ENCODE results near the gene C19orf38.

C19orf38 gene

GRCh38 chr19:10805065-10805757, 43.0 kb upstream of the C19orf38 start:
- H3K36me3 ChIP-seq (replicated peaks in 1 of 2; ENCODE audit: control insufficient read depth in 2 of 2, insufficient read depth in 2 of 2, low read length in 2 of 2) = peaks cover 32 to 89% of the 10 kb centered on the region in 2 donors
- H2BK15ac ChIP-seq (ENCODE audit: low read length) = no peak overlapping the region
- H4K8ac ChIP-seq (ENCODE audit: low read depth, low read length) = no peak overlapping the region
- no peaks in the 10 kb centered on the region for H3K9me3 ChIP-seq (replicated peaks in 1 of 2; ENCODE audit: control insufficient read depth in 2 of 2, insufficient read depth in 1 of 2, low read depth in 1 of 2, low read length in 2 of 2)
- no peak overlapping the region for H3K27ac ChIP-seq (replicated peaks; ENCODE audit: low read length)
- no peak overlapping the region for H3K23ac ChIP-seq (ENCODE audit: low read depth, low read length, poor library complexity)
- no peak for DNase-seq (ENCODE audit: low spot score)
- no peak overlapping the region for H2BK5ac ChIP-seq (ENCODE audit: low read length)
- H3K9ac ChIP-seq (ENCODE audit: low read depth, low read length, poor library complexity) = no peak overlapping the region
- no peaks in the 10 kb centered on the region for H3K79me1 ChIP-seq (ENCODE audit: low read depth, low read length)
- H2BK120ac ChIP-seq (ENCODE audit: low read depth, low read length) = no peak overlapping the region
- H2AFZ ChIP-seq (ENCODE audit: low read length) = no peak overlapping the region
- no peak overlapping the region for H2BK12ac ChIP-seq (ENCODE audit: low read length)
- no peak overlapping the region for H3K4ac ChIP-seq (ENCODE audit: low read length)
- no peak overlapping the region for H4K91ac ChIP-seq (ENCODE audit: low read depth, low read length, poor library complexity)
- no peak overlapping the region for H2AK5ac ChIP-seq (ENCODE audit: low read depth, low read length)
- H3K4me2 ChIP-seq (ENCODE audit: insufficient read depth, low read length, poor library complexity, severe bottlenecking) = no peak overlapping the region
- H3K18ac ChIP-seq (ENCODE audit: low read length) = no peak overlapping the region
- no peak overlapping the region for H3K14ac ChIP-seq (ENCODE audit: low read length)
- no CpG with 5 or more reads among the region's 11 CpGs for WGBS, 2 donors (ENCODE audit: extremely low coverage in 2 of 2, insufficient read length in 2 of 2, insufficient replicate concordance in 1 of 2)
- no peak overlapping the region for H3K4me3 ChIP-seq (ENCODE audit: low read length in 2 of 2)
- H3K4me1 ChIP-seq (ENCODE audit: control insufficient read depth in 2 of 2, insufficient read depth in 1 of 2, low read depth in 1 of 2, low read length in 2 of 2) = no peaks in the 10 kb centered on the region
- H3K27me3 ChIP-seq (ENCODE audit: control insufficient read depth in 3 of 3, insufficient read depth in 3 of 3, low read depth in 1 of 3, low read length in 3 of 3) = no peaks in the 10 kb centered on the region

GRCh38 chr19:10805758-10806247, 42.4 kb upstream of the C19orf38 start:
- H2BK120ac ChIP-seq (ENCODE audit: low read depth, low read length) = no peak overlapping the region
- H3K79me1 ChIP-seq (ENCODE audit: low read depth, low read length) = no peaks in the 10 kb centered on the region
- H3K27ac ChIP-seq (replicated peaks; ENCODE audit: low read length) = no peak overlapping the region
- DNase-seq (ENCODE audit: low spot score) = no peak
- H3K27me3 ChIP-seq (ENCODE audit: control insufficient read depth in 3 of 3, insufficient read depth in 3 of 3, low read depth in 1 of 3, low read length in 3 of 3) = no peaks in the 10 kb centered on the region
- H2AK5ac ChIP-seq (ENCODE audit: low read depth, low read length) = no peak overlapping the region
- no peaks in the 10 kb centered on the region for H3K4me1 ChIP-seq (ENCODE audit: control insufficient read depth in 2 of 2, insufficient read depth in 1 of 2, low read depth in 1 of 2, low read length in 2 of 2)
- H2BK15ac ChIP-seq (ENCODE audit: low read length) = no peak overlapping the region
- H4K91ac ChIP-seq (ENCODE audit: low read depth, low read length, poor library complexity) = no peak overlapping the region
- no peak overlapping the region for H3K4me2 ChIP-seq (ENCODE audit: insufficient read depth, low read length, poor library complexity, severe bottlenecking)
- H3K9ac ChIP-seq (ENCODE audit: low read depth, low read length, poor library complexity) = no peak overlapping the region
- H2BK5ac ChIP-seq (ENCODE audit: low read length) = no peak overlapping the region
- H3K9me3 ChIP-seq (replicated peaks in 1 of 2; ENCODE audit: control insufficient read depth in 2 of 2, insufficient read depth in 1 of 2, low read depth in 1 of 2, low read length in 2 of 2) = no peaks in the 10 kb centered on the region
- no peak overlapping the region for H4K8ac ChIP-seq (ENCODE audit: low read depth, low read length)
- no CpG with 5 or more reads among the region's 11 CpGs for WGBS, 2 donors (ENCODE audit: extremely low coverage in 2 of 2, insufficient read length in 2 of 2, insufficient replicate concordance in 1 of 2)
- no peak overlapping the region for H2BK12ac ChIP-seq (ENCODE audit: low read length)
- peaks cover 35 to 86% of the 10 kb centered on the region in 2 donors for H3K36me3 ChIP-seq (replicated peaks in 1 of 2; ENCODE audit: control insufficient read depth in 2 of 2, insufficient read depth in 2 of 2, low read length in 2 of 2)
- H3K4ac ChIP-seq (ENCODE audit: low read length) = no peak overlapping the region
- H3K14ac ChIP-seq (ENCODE audit: low read length) = no peak overlapping the region
- H2AFZ ChIP-seq (ENCODE audit: low read length) = no peak overlapping the region
- no peak overlapping the region for H3K18ac ChIP-seq (ENCODE audit: low read length)
- H3K23ac ChIP-seq (ENCODE audit: low read depth, low read length, poor library complexity) = no peak overlapping the region
- H3K4me3 ChIP-seq (ENCODE audit: low read length in 2 of 2) = peak overlapping the region in 1 of 2 donors; percentile 50

DNA sequence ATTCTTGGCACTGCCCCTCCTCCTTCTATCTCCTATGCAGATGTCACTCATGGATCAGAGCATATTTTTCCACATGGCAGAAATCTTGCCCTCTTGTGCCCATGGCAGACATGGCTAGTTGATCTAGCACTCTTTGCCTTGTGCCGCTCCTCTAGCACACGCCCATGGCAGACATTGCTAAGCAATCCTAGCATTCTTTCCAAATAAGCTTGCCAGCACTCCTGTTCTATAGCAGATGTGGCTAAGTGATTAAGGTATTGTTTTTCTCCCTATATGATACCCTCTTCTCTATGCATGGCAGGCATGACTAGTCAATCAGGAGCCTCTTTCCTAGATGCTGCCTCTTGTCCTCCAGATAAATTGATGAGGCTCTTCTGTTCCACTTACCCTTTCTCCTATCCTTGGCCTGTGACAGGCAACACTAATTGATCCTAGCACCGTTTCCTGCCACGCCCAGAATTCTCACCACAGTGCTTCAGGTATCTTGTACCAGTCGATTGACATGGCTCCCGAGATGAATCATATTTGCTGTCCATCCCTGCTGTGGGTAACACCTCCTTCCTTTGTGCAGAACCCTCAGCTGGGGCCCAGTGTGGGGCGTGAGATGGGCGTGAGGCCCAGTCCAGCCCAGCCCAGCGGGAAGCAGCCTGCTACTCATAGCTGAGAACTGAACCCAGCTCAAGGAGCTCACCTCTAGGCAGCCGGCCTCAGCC, 39.1 kb upstream of the C19orf38 start:
- WGBS, 2 donors (ENCODE audit: extremely low coverage in 2 of 2, insufficient read length in 2 of 2, insufficient replicate concordance in 1 of 2) = no CpG with 5 or more reads among the region's 10 CpGs
- Histone ChIP-seq H2BK5ac (ENCODE audit: low read length) (no peak overlapping the region), H3K9ac (ENCODE audit: low read depth, low read length, poor library complexity) (no peak overlapping the region), H2BK12ac (ENCODE audit: low read length) (no peak overlapping the region), H2BK15ac (ENCODE audit: low read length) (no peak overlapping the region), H3K4me1 (ENCODE audit: control insufficient read depth in 2 of 2, insufficient read depth in 1 of 2, low read depth in 1 of 2, low read length in 2 of 2) (no peaks in the 10 kb centered on the region), H4K91ac (ENCODE audit: low read depth, low read length, poor library complexity) (no peak overlapping the region), H3K36me3 (replicated peaks in 1 of 2; ENCODE audit: control insufficient read depth in 2 of 2, insufficient read depth in 2 of 2, low read length in 2 of 2) (peaks cover 32 to 84% of the 10 kb centered on the region in 2 donors), H2AK5ac (ENCODE audit: low read depth, low read length) (no peak overlapping the region), H3K23ac (ENCODE audit: low read depth, low read length, poor library complexity) (no peak overlapping the region), H3K14ac (ENCODE audit: low read length) (no peak overlapping the region), H4K8ac (ENCODE audit: low read depth, low read length) (no peak overlapping the region), H3K9me3 (replicated peaks in 1 of 2; ENCODE audit: control insufficient read depth in 2 of 2, insufficient read depth in 1 of 2, low read depth in 1 of 2, low read length in 2 of 2) (no peaks in the 10 kb centered on the region), H3K79me1 (ENCODE audit: low read depth, low read length) (no peaks in the 10 kb centered on the region), H3K4ac (ENCODE audit: low read length) (no peak overlapping the region), H3K4me2 (ENCODE audit: insufficient read depth, low read length, poor library complexity, severe bottlenecking) (no peak overlapping the region), H2BK120ac (ENCODE audit: low read depth, low read length) (no peak overlapping the region), H3K27ac (replicated peaks; ENCODE audit: low read length) (no peak overlapping the region), H2AFZ (ENCODE audit: low read length) (no peak overlapping the region), H3K4me3 (ENCODE audit: low read length in 2 of 2) (no peak overlapping the region), H3K27me3 (ENCODE audit: control insufficient read depth in 3 of 3, insufficient read depth in 3 of 3, low read depth in 1 of 3, low read length in 3 of 3) (no peaks in the 10 kb centered on the region), H3K18ac (ENCODE audit: low read length) (no peak overlapping the region)
- no peak for DNase-seq (ENCODE audit: low spot score)

GRCh38 chr19:10809651-10810285, 38.4 kb upstream of the C19orf38 start:
- H2BK120ac ChIP-seq (ENCODE audit: low read depth, low read length) = no peak overlapping the region
- H3K4me1 ChIP-seq (ENCODE audit: control insufficient read depth in 2 of 2, insufficient read depth in 1 of 2, low read depth in 1 of 2, low read length in 2 of 2) = no peaks in the 10 kb centered on the region
- H3K27ac ChIP-seq (replicated peaks; ENCODE audit: low read length) = no peak overlapping the region
- H3K4ac ChIP-seq (ENCODE audit: low read length) = no peak overlapping the region
- no CpG with 5 or more reads among the region's 15 CpGs for WGBS, 2 donors (ENCODE audit: extremely low coverage in 2 of 2, insufficient read length in 2 of 2, insufficient replicate concordance in 1 of 2)
- no peak overlapping the region for H3K18ac ChIP-seq (ENCODE audit: low read length)
- peak overlapping the region; percentile 86 for H3K14ac ChIP-seq (ENCODE audit: low read length)
- H3K27me3 ChIP-seq (ENCODE audit: control insufficient read depth in 3 of 3, insufficient read depth in 3 of 3, low read depth in 1 of 3, low read length in 3 of 3) = no peaks in the 10 kb centered on the region
- H3K4me2 ChIP-seq (ENCODE audit: insufficient read depth, low read length, poor library complexity, severe bottlenecking) = no peak overlapping the region
- H3K79me1 ChIP-seq (ENCODE audit: low read depth, low read length) = no peaks in the 10 kb centered on the region
- no peak for DNase-seq (ENCODE audit: low spot score)
- no peak overlapping the region for H2AK5ac ChIP-seq (ENCODE audit: low read depth, low read length)
- H4K91ac ChIP-seq (ENCODE audit: low read depth, low read length, poor library complexity) = no peak overlapping the region
- H3K9me3 ChIP-seq (replicated peaks in 1 of 2; ENCODE audit: control insufficient read depth in 2 of 2, insufficient read depth in 1 of 2, low read depth in 1 of 2, low read length in 2 of 2) = no peaks in the 10 kb centered on the region
- peak overlapping the region; percentile 61 for H3K23ac ChIP-seq (ENCODE audit: low read depth, low read length, poor library complexity)
- no peak overlapping the region for H2BK5ac ChIP-seq (ENCODE audit: low read length)
- no peak overlapping the region for H3K9ac ChIP-seq (ENCODE audit: low read depth, low read length, poor library complexity)
- H2BK12ac ChIP-seq (ENCODE audit: low read length) = no peak overlapping the region
- no peak overlapping the region for H3K4me3 ChIP-seq (ENCODE audit: low read length in 2 of 2)
- no peak overlapping the region for H4K8ac ChIP-seq (ENCODE audit: low read depth, low read length)
- H2AFZ ChIP-seq (ENCODE audit: low read length) = no peak overlapping the region
- peaks cover 30 to 80% of the 10 kb centered on the region in 2 donors for H3K36me3 ChIP-seq (replicated peaks in 1 of 2; ENCODE audit: control insufficient read depth in 2 of 2, insufficient read depth in 2 of 2, low read length in 2 of 2)
- H2BK15ac ChIP-seq (ENCODE audit: low read length) = no peak overlapping the region
